Astrocyte (in vitro differentiated cells and primary cell): ENCODE data around the gene ANKRD53. TPM values are rescaled to one million over a fixed set of nuclear protein-coding genes. Genes with fewer than 3 reads are reported as not detected.

Source experiments
- total RNA-seq: library from RNA; stranded (reverse); gene quantifications from 2 replicates; pipeline ENCODE4 v1.2.1, GENCODE V29; 2021

ANKRD53 gene
- total RNA-seq, 1 donor from 2014 or later, result 1.1 TPM

Other genes starting within 250 kb of the ANKRD53 start
- gene ADD2, start 210.4 kb upstream of the ANKRD53 start, total RNA-seq, result 4.8 TPM in 2 replicates
- not detected in 2 replicates for gene FIGLA, start 188.0 kb upstream of the ANKRD53 start, total RNA-seq
- gene CLEC4F, start 158.0 kb upstream of the ANKRD53 start, total RNA-seq, result not detected in 2 replicates
- gene CD207, start 142.8 kb upstream of the ANKRD53 start, total RNA-seq, result not detected in 2 replicates
- gene VAX2, start 78.1 kb upstream of the ANKRD53 start, total RNA-seq, result 0.26 and 0.48 TPM in 2 replicates
- not detected in 2 replicates for gene ATP6V1B1, start 42.7 kb upstream of the ANKRD53 start, total RNA-seq
- 44.7 and 47.8 TPM in 2 replicates for gene TEX261, start 16.2 kb downstream of the ANKRD53 start, total RNA-seq
- 133 and 135 TPM in 2 replicates for gene NAGK, start 90.0 kb downstream of the ANKRD53 start, total RNA-seq
- 13.1 and 18.3 TPM in 2 replicates for gene MCEE, start 151.6 kb downstream of the ANKRD53 start, total RNA-seq
- gene MPHOSPH10, start 152.0 kb downstream of the ANKRD53 start, total RNA-seq, result 40.1 and 41.1 TPM in 2 replicates
- 1.7 TPM in 2 replicates for gene PAIP2B, start 248.5 kb downstream of the ANKRD53 start, total RNA-seq